SK-N-SH treated with all-trans-retinoic acid at 6 μM for 48 hours (cell line): ENCODE measurements around the gene SH3PXD2A.

Experiments used
- ATAC-seq: fragments of 200-7000 bp; cut with Tn5 transposase; 3 replicates; pipeline ENCODE4 v1.9.1; 2020; ENCODE audit warnings: mild to moderate bottlenecking, moderate library complexity
- ARNTL ChIP-seq: fragments of 450-650 bp; formaldehyde crosslinking; IDR thresholded peaks from 2 replicates; pipeline ENCODE4 v1.5.0; 2020; ENCODE audit warnings: low read depth, mild to moderate bottlenecking, moderate library complexity, borderline replicate concordance
- BACH2 ChIP-seq: fragments of 250-450 bp; sonication (Bioruptor Pico); IDR thresholded peaks from 2 replicates; pipeline ENCODE4 v1.9.0; 2021; ENCODE audit warnings: mild to moderate bottlenecking, borderline replicate concordance
- ESRRG ChIP-seq: fragments of 250-450 bp; sonication (Bioruptor Pico); IDR thresholded peaks from 2 replicates; pipeline ENCODE4 v1.6.1; 2021; ENCODE audit warnings: mild to moderate bottlenecking
- GLIS3 ChIP-seq: fragments of 250-450 bp; sonication (Bioruptor Pico); IDR thresholded peaks from 2 replicates; pipeline ENCODE4 v1.5.0; 2020; ENCODE audit warnings: mild to moderate bottlenecking, moderate library complexity
- ISL1 ChIP-seq: fragments of 250-450 bp; sonication (Bioruptor Pico); IDR thresholded peaks from 2 replicates; pipeline ENCODE4 v2.1.2; 2022; ENCODE audit warnings: mild to moderate bottlenecking, moderate library complexity
- OSR1 ChIP-seq: fragments of 250-450 bp; sonication (Bioruptor Pico); IDR thresholded peaks from 2 replicates; pipeline ENCODE4 v1.8.0; 2022; ENCODE audit warnings: moderate library complexity, mild to moderate bottlenecking, inconsistent platforms
- PPARA ChIP-seq: fragments of 250-450 bp; sonication (Bioruptor Pico); IDR thresholded peaks from 2 replicates; pipeline ENCODE4 v1.5.0; 2020; ENCODE audit warnings: mild to moderate bottlenecking, borderline replicate concordance
- RARB ChIP-seq: fragments of 250-450 bp; sonication (Bioruptor Pico); IDR thresholded peaks from 2 replicates; pipeline ENCODE4 v1.8.0; 2021; ENCODE audit warnings: mild to moderate bottlenecking, moderate library complexity
- SNAI2 ChIP-seq: fragments of 250-450 bp; sonication (Bioruptor Pico); IDR thresholded peaks from 2 replicates; pipeline ENCODE4 v1.5.0; 2020; ENCODE audit warnings: mild to moderate bottlenecking, moderate library complexity
- TCF4 ChIP-seq: fragments of 250-450 bp; sonication (Bioruptor Pico); IDR thresholded peaks from 2 replicates; pipeline ENCODE4 v1.8.0; 2021; ENCODE audit warnings: mild to moderate bottlenecking, moderate library complexity, borderline replicate concordance
- ZC3H10 ChIP-seq: fragments of 250-450 bp; sonication (Bioruptor Pico); IDR thresholded peaks from 2 replicates; pipeline ENCODE4 v1.5.1; 2021; ENCODE audit warnings: mild to moderate bottlenecking, moderate library complexity
- ZFP3 ChIP-seq: fragments of 250-450 bp; sonication (Bioruptor Pico); IDR thresholded peaks from 2 replicates; pipeline ENCODE4 v1.5.0; 2020; ENCODE audit warnings: mild to moderate bottlenecking, moderate library complexity
- ZFP30 ChIP-seq: fragments of 450-650 bp; formaldehyde crosslinking; IDR thresholded peaks from 2 replicates; pipeline ENCODE4 v1.5.0; 2022; ENCODE audit warnings: mild to moderate bottlenecking, moderate library complexity
- ZNF70 ChIP-seq: fragments of 450-650 bp; formaldehyde crosslinking; IDR thresholded peaks from 2 replicates; pipeline ENCODE4 v1.5.0; 2020; ENCODE audit warnings: mild to moderate bottlenecking, moderate library complexity
- ZNF8 ChIP-seq: fragments of 450-650 bp; formaldehyde crosslinking; IDR thresholded peaks from 2 replicates; pipeline ENCODE4 v1.5.0; 2020; ENCODE audit warnings: mild to moderate bottlenecking, moderate library complexity
- TF ChIP-seq, protein P1 (sequence below): fragments of 250-450 bp; sonication (Bioruptor Pico); IDR thresholded peaks from 2 replicates; pipeline ENCODE4 v1.8.0; 2020; ENCODE audit warnings: mild to moderate bottlenecking, moderate library complexity, borderline replicate concordance
- TF ChIP-seq, protein P2 (sequence below): fragments of 250-450 bp; sonication (Bioruptor Pico); IDR thresholded peaks from 2 replicates; pipeline ENCODE4 v1.5.1; 2021; ENCODE audit warnings: mild to moderate bottlenecking, moderate library complexity
- TF ChIP-seq, protein P3 (sequence below): fragments of 250-450 bp; sonication (Bioruptor Pico); IDR thresholded peaks from 2 replicates; pipeline ENCODE4 v1.5.1; 2020; ENCODE audit warnings: low read depth, mild to moderate bottlenecking, moderate library complexity
- TF ChIP-seq, protein P4 (sequence below): fragments of 250-450 bp; sonication (Bioruptor Pico); IDR thresholded peaks from 2 replicates; pipeline ENCODE4 v1.8.0; 2021; ENCODE audit warnings: low read depth, mild to moderate bottlenecking, moderate library complexity, borderline replicate concordance
- TF ChIP-seq, protein P5 (sequence below): fragments of 250-450 bp; sonication (Bioruptor Pico); IDR thresholded peaks from 2 replicates; pipeline ENCODE4 v1.5.0; 2020; ENCODE audit warnings: mild to moderate bottlenecking, moderate library complexity

The SH3PXD2A gene

DNA sequence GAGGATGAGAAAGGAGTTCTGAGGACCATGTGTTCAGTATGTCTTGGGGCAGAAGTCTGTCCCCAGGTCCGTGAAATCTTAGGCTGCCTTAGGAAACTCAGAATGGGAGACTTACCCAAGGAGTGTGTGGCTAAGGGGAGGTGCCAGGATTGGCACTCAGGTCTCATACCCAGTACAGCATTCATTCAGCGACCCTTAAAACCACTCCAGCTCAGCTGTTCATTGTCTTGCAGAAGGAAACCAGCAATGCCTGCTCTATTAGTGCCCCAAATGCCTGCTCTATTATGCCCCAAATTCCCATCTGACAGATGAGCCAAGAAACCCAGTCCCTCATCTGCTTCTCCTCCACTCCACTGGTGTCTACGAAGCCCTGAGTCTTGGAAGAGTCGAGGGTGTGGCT, 214.1 kb downstream of the SH3PXD2A start:
- TF ChIP-seq, protein P1, sequence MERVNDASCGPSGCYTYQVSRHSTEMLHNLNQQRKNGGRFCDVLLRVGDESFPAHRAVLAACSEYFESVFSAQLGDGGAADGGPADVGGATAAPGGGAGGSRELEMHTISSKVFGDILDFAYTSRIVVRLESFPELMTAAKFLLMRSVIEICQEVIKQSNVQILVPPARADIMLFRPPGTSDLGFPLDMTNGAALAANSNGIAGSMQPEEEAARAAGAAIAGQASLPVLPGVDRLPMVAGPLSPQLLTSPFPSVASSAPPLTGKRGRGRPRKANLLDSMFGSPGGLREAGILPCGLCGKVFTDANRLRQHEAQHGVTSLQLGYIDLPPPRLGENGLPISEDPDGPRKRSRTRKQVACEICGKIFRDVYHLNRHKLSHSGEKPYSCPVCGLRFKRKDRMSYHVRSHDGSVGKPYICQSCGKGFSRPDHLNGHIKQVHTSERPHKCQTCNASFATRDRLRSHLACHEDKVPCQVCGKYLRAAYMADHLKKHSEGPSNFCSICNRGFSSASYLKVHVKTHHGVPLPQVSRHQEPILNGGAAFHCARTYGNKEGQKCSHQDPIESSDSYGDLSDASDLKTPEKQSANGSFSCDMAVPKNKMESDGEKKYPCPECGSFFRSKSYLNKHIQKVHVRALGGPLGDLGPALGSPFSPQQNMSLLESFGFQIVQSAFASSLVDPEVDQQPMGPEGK (CRISPR knock-in tag) = no peak
- TF ChIP-seq OSR1 (CRISPR knock-in tag) (no peak), ZC3H10 (CRISPR knock-in tag) (no peak), RARB (no peak), ARNTL (CRISPR knock-in tag) (no peak), ESRRG (CRISPR knock-in tag) (no peak), ZNF70 (CRISPR knock-in tag) (no peak), SNAI2 (CRISPR knock-in tag) (no peak)
- TF ChIP-seq, protein P2, sequence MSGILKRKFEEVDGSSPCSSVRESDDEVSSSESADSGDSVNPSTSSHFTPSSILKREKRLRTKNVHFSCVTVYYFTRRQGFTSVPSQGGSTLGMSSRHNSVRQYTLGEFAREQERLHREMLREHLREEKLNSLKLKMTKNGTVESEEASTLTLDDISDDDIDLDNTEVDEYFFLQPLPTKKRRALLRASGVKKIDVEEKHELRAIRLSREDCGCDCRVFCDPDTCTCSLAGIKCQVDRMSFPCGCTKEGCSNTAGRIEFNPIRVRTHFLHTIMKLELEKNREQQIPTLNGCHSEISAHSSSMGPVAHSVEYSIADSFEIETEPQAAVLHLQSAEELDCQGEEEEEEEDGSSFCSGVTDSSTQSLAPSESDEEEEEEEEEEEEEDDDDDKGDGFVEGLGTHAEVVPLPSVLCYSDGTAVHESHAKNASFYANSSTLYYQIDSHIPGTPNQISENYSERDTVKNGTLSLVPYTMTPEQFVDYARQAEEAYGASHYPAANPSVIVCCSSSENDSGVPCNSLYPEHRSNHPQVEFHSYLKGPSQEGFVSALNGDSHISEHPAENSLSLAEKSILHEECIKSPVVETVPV (CRISPR knock-in tag) = no peak
- TF ChIP-seq, protein P3, sequence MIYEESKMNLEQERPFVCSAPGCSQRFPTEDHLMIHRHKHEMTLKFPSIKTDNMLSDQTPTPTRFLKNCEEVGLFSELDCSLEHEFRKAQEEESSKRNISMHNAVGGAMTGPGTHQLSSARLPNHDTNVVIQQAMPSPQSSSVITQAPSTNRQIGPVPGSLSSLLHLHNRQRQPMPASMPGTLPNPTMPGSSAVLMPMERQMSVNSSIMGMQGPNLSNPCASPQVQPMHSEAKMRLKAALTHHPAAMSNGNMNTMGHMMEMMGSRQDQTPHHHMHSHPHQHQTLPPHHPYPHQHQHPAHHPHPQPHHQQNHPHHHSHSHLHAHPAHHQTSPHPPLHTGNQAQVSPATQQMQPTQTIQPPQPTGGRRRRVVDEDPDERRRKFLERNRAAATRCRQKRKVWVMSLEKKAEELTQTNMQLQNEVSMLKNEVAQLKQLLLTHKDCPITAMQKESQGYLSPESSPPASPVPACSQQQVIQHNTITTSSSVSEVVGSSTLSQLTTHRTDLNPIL (CRISPR knock-in tag) = no peak
- TF ChIP-seq, protein P4, sequence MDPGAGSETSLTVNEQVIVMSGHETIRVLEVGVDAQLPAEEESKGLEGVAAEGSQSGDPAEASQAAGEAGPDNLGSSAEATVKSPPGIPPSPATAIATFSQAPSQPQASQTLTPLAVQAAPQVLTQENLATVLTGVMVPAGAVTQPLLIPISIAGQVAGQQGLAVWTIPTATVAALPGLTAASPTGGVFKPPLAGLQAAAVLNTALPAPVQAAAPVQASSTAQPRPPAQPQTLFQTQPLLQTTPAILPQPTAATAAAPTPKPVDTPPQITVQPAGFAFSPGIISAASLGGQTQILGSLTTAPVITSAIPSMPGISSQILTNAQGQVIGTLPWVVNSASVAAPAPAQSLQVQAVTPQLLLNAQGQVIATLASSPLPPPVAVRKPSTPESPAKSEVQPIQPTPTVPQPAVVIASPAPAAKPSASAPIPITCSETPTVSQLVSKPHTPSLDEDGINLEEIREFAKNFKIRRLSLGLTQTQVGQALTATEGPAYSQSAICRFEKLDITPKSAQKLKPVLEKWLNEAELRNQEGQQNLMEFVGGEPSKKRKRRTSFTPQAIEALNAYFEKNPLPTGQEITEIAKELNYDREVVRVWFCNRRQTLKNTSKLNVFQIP = no peak
- no peak for ATAC-seq

DNA sequence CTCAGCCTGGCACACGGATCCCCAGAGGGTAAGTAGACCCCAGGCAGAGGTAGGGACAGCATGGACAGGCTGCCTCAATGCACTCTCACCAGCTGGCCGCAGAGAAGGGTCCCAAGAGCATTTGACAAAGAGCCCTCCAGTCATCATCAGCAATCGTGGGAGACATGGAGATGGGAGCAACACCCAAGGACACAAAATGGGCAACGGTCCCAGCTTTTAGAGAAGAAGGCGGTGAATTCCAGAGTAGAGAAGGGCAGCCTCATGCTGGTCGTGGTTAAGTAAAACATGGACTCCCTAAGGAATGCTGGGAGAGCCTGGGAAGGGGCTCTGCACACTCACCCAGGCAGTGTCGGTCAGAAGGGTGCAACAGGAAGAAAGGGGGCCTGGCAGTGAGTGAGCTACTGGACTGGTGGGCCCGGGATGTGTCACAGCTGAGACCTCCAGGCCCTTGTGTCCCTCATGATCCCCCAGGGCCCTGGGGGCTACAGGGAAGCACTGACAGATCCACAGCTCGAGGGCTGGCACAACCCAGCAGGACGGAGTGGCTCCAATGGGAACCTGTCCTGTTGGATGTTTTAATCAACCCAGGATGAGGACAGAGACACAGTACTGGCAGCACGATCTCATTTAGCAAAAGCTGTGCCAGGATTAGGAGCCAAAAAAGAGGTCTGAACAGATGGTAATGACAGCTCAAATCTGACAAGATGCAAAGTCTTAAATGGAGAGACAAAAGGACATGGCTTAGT, 214.8 kb downstream of the SH3PXD2A start:
- TF ChIP-seq ISL1 (CRISPR knock-in tag) = no peak
- TF ChIP-seq ZC3H10 (CRISPR knock-in tag) = no peak
- TF ChIP-seq, protein P1 (CRISPR knock-in tag) = no peak
- TF ChIP-seq ZNF70 (CRISPR knock-in tag) = no peak
- TF ChIP-seq PPARA (CRISPR knock-in tag) = no peak
- no peak for TF ChIP-seq TCF4 (CRISPR knock-in tag)
- no peak for TF ChIP-seq ZFP3 (CRISPR knock-in tag)
- no peak for TF ChIP-seq GLIS3 (CRISPR knock-in tag)
- TF ChIP-seq ZNF8 (CRISPR knock-in tag) = no peak
- no peak for TF ChIP-seq ZFP30 (CRISPR knock-in tag)
- no peak for TF ChIP-seq BACH2 (CRISPR knock-in tag)
- TF ChIP-seq SNAI2 (CRISPR knock-in tag) = no peak
- TF ChIP-seq, protein P5, sequence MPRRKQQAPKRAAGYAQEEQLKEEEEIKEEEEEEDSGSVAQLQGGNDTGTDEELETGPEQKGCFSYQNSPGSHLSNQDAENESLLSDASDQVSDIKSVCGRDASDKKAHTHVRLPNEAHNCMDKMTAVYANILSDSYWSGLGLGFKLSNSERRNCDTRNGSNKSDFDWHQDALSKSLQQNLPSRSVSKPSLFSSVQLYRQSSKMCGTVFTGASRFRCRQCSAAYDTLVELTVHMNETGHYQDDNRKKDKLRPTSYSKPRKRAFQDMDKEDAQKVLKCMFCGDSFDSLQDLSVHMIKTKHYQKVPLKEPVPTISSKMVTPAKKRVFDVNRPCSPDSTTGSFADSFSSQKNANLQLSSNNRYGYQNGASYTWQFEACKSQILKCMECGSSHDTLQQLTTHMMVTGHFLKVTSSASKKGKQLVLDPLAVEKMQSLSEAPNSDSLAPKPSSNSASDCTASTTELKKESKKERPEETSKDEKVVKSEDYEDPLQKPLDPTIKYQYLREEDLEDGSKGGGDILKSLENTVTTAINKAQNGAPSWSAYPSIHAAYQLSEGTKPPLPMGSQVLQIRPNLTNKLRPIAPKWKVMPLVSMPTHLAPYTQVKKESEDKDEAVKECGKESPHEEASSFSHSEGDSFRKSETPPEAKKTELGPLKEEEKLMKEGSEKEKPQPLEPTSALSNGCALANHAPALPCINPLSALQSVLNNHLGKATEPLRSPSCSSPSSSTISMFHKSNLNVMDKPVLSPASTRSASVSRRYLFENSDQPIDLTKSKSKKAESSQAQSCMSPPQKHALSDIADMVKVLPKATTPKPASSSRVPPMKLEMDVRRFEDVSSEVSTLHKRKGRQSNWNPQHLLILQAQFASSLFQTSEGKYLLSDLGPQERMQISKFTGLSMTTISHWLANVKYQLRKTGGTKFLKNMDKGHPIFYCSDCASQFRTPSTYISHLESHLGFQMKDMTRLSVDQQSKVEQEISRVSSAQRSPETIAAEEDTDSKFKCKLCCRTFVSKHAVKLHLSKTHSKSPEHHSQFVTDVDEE (CRISPR knock-in tag) = no peak
- TF ChIP-seq RARB = no peak
- TF ChIP-seq, protein P2 (CRISPR knock-in tag) = no peak
- TF ChIP-seq OSR1 (CRISPR knock-in tag) = no peak
- no peak for ATAC-seq
